Measurements from ENCODE around the gene MAN1C1. TPM values are rescaled to one million over a fixed set of nuclear protein-coding genes. Genes with fewer than 3 reads are reported as not detected.

The MAN1C1 gene
- total and polyA plus RNA-seq, 2 donors (not counting 3 experiments of a cell fraction or from before 2014, with no cell fraction given) = 1.5 to 4.0 TPM

- no peak overlapping the region for H3K4me3 ChIP-seq (replicated peaks in 1 of 3; ENCODE audit: insufficient read depth in 1 of 3, low read depth in 1 of 3, low read length in 3 of 3)
- no peaks in the 10 kb centered on the region for H3K36me3 ChIP-seq (ENCODE audit: control insufficient read depth in 2 of 2, extremely low read depth in 1 of 2, insufficient read depth in 2 of 2, low read length in 2 of 2)
- H3K9me1 ChIP-seq (replicated peaks; ENCODE audit: control insufficient read depth, extremely low read depth, insufficient read depth, low read length) = no peaks in the 10 kb centered on the region
- no peaks in the 10 kb centered on the region for H4K20me1 ChIP-seq (replicated peaks; ENCODE audit: control insufficient read depth, extremely low read depth, insufficient read depth, low read length)
- peaks cover 6% of the 10 kb centered on the region for H3K4me1 ChIP-seq (ENCODE audit: control insufficient read depth, extremely low read depth, insufficient read depth, low read length)
- FAIRE-seq = no peak
- no peak for TF ChIP-seq CTCF (IDR thresholded peaks at IDR 0.05; ENCODE audit: extremely low read depth in 1 of 2, insufficient read depth in 1 of 2, low read depth in 1 of 2, low read length in 2 of 2)
- no peak for TF ChIP-seq JUN (IDR thresholded peaks at IDR 0.05; ENCODE audit: borderline replicate concordance, insufficient read depth, insufficient read length, low read depth)
- TF ChIP-seq POLR2A (IDR thresholded peaks at IDR 0.05; ENCODE audit: low read depth, low read length) = no peak
- TF ChIP-seq MAX (IDR thresholded peaks at IDR 0.05; ENCODE audit: insufficient read depth, insufficient read length) = no peak
- no peak for TF ChIP-seq GATA2 (IDR thresholded peaks at IDR 0.05; ENCODE audit: insufficient read depth, insufficient read length, low read depth, low read length)
- no peak for TF ChIP-seq POLR2AphosphoS5 (IDR thresholded peaks at IDR 0.05; ENCODE audit: insufficient read depth, low read depth, low read length)
- TF ChIP-seq MYC (IDR thresholded peaks at IDR 0.05; ENCODE audit: low read depth, low read length) = no peak
- no peak for TF ChIP-seq FOS (IDR thresholded peaks at IDR 0.05; ENCODE audit: borderline replicate concordance, insufficient read depth, low read length)
- TF ChIP-seq EZH2 (IDR thresholded peaks at IDR 0.05; ENCODE audit: borderline replicate concordance, low read depth, low read length, severe bottlenecking) = no peak
- BruUV-seq (replicated peaks) = no TSS peak
- ChIA-PET CTCF (interaction anchor here (1.6 to 2.7 kb wide), 9 partner anchors 10 to 71 kb away, joined by 4 to 22 read pairs (median 9); no protein-coding TSS in a partner anchor), POLR2A (no interaction called here)
- intact Hi-C loops (cut with micrococcal nuclease) = no loop called here
- DNase-seq (ENCODE audit: low read depth, low spot score) = no peak
- no peaks in the 10 kb centered on the region for H3K27me3 ChIP-seq (ENCODE audit: control insufficient read depth in 2 of 2, insufficient read depth in 2 of 2, low read length in 2 of 2)
- dilution Hi-C loops (cut with MboI; ENCODE audit: extremely low pct_ligation_motif_present, low sequenced_read_pairs) = no loop called here
- no peak overlapping the region for H2AFZ ChIP-seq (ENCODE audit: low read depth, low read length)
- no peaks in the 10 kb centered on the region for H3K9me3 ChIP-seq (replicated peaks; ENCODE audit: control insufficient read depth, insufficient read depth, low read length)
- H3K79me2 ChIP-seq (ENCODE audit: control insufficient read depth, insufficient read depth, low read length) = no peaks in the 10 kb centered on the region
- no peak overlapping the region for H3K27ac ChIP-seq (ENCODE audit: insufficient read depth, low read depth, low read length)
- no peak overlapping the region for H3K9ac ChIP-seq (replicated peaks; ENCODE audit: extremely low read depth, insufficient read depth, low read length)
- no peak overlapping the region for H3K4me2 ChIP-seq (ENCODE audit: insufficient read depth, low read length)
Observed at GRCh38 chr1:25571522-25571970, 45.0 kb upstream of the MAN1C1 start.

Data from endothelial cell of umbilical vein (primary cell).